HepG2 (cell line): ENCODE data around the gene MORN1. TPM values are rescaled to one million over a fixed set of nuclear protein-coding genes. Genes with fewer than 3 reads are reported as not detected.

Experiments used
- ATF1 ChIP-seq: IDR thresholded peaks from 2 replicates; pipeline ENCODE4 v1.6.1; 2016; ENCODE audit warnings: mild to moderate bottlenecking, control low read depth
- ATRX ChIP-seq: sonication (generic); formaldehyde crosslinking; IDR thresholded peaks from 2 replicates; pipeline ENCODE4 v1.4.0; 2020; ENCODE audit warnings: missing genetic modification reagents, borderline replicate concordance
- BRD4 ChIP-seq: sonication (generic); formaldehyde crosslinking; IDR thresholded peaks from 2 replicates; pipeline ENCODE4 v1.4.0; 2020; ENCODE audit warnings: missing genetic modification reagents
- EEA1 ChIP-seq: sonication (generic); formaldehyde crosslinking; IDR thresholded peaks from 2 replicates; pipeline ENCODE4 v1.5.1; 2020; ENCODE audit warnings: mild to moderate bottlenecking, missing genetic modification reagents, borderline replicate concordance
- IKZF4 ChIP-seq: sonication (generic); formaldehyde crosslinking; IDR thresholded peaks from 2 replicates; pipeline ENCODE4 v1.5.1; 2020; ENCODE audit warnings: borderline replicate concordance, mild to moderate bottlenecking, low read depth, missing genetic modification reagents; ENCODE audit errors: not compliant biosample characterization
- KDM1A ChIP-seq: IDR thresholded peaks from 2 replicates; pipeline ENCODE4 v1.6.1; 2016; ENCODE audit warnings: missing compliant biosample characterization
- KLF16 ChIP-seq, 2 experiments: sonication (generic) in 1 of 2; formaldehyde crosslinking in 1 of 2; IDR thresholded peaks; 2 replicates each; pipeline versions ENCODE4 v1.6.1 to v1.8.0; 2016 to 2023; ENCODE audit warnings: missing genetic modification reagents in 2 of 2, missing compliant biosample characterization in 1 of 2
- KLF6 ChIP-seq: IDR thresholded peaks from 2 replicates; pipeline ENCODE4 v1.8.0; 2016; ENCODE audit warnings: missing biosample characterization, missing genetic modification reagents
- MED1 ChIP-seq: sonication (generic); formaldehyde crosslinking; IDR thresholded peaks from 2 replicates; pipeline ENCODE4 v1.4.0; 2020; ENCODE audit warnings: missing genetic modification reagents
- MLLT10 ChIP-seq: sonication (generic); formaldehyde crosslinking; IDR thresholded peaks from 2 replicates; pipeline ENCODE4 v1.4.0; 2020; ENCODE audit warnings: missing genetic modification reagents
- MYC ChIP-seq: sonication (generic); formaldehyde crosslinking; IDR thresholded peaks from 2 replicates; pipeline ENCODE4 v1.9.0; 2021; ENCODE audit warnings: missing genetic modification reagents, borderline replicate concordance
- NFKBIZ ChIP-seq: IDR thresholded peaks from 2 replicates; pipeline ENCODE4 v1.6.1; 2018; ENCODE audit warnings: missing genetic modification reagents, missing compliant biosample characterization
- NR2F1 ChIP-seq, 2 experiments: fragments of 450-650 bp in 1 of 2; formaldehyde crosslinking in 1 of 2; IDR thresholded peaks; 2 replicates each; pipeline versions ENCODE4 v1.5.0 to v1.6.1; 2016 to 2020; ENCODE audit warnings: mild to moderate bottlenecking in 1 of 2, missing compliant biosample characterization in 1 of 2, missing genetic modification reagents in 1 of 2, moderate library complexity in 1 of 2
- PCBP1 ChIP-seq: fragments of 200-400 bp; formaldehyde crosslinking; IDR thresholded peaks from 2 replicates; pipeline ENCODE4 v1.6.1; 2017; ENCODE audit warnings: mild to moderate bottlenecking, low read depth, low read length, borderline replicate concordance
- RBAK ChIP-seq: sonication (generic); formaldehyde crosslinking; IDR thresholded peaks from 2 replicates; pipeline ENCODE4 v1.5.1; 2020; ENCODE audit warnings: mild to moderate bottlenecking, missing genetic modification reagents
- SAFB2 ChIP-seq: sonication (generic); formaldehyde crosslinking; IDR thresholded peaks from 2 replicates; pipeline ENCODE4 v1.5.1; 2020; ENCODE audit warnings: missing genetic modification reagents, low read depth, mild to moderate bottlenecking, borderline replicate concordance
- SRSF1 ChIP-seq: fragments of 200-400 bp; formaldehyde crosslinking; optimal IDR thresholded peaks from 2 replicates; pipeline ENCODE3; 2017; ENCODE audit warnings: mild to moderate bottlenecking, low read depth, low read length, moderate library complexity
- ZC3H13 ChIP-seq: sonication (generic); formaldehyde crosslinking; IDR thresholded peaks from 2 replicates; pipeline ENCODE4 v1.8.1; 2023; ENCODE audit warnings: mild to moderate bottlenecking, missing genetic modification reagents, moderate library complexity
- ZIK1 ChIP-seq: sonication (generic); formaldehyde crosslinking; IDR thresholded peaks from 2 replicates; pipeline ENCODE4 v1.5.0; 2020; ENCODE audit warnings: mild to moderate bottlenecking, low read depth, missing genetic modification reagents, borderline replicate concordance
- ZNF33B ChIP-seq: sonication (generic); formaldehyde crosslinking; IDR thresholded peaks from 2 replicates; pipeline ENCODE4 v1.5.1; 2020; ENCODE audit warnings: mild to moderate bottlenecking, missing genetic modification reagents
- ZNF431 ChIP-seq: sonication (generic); formaldehyde crosslinking; IDR thresholded peaks from 2 replicates; pipeline ENCODE4 v1.9.0; 2022; ENCODE audit warnings: missing genetic modification reagents, low read depth, mild to moderate bottlenecking, borderline replicate concordance
- polyA plus RNA-seq, 8 experiments: library from polyadenylated mRNA; depleted of rRNA in 3 of 8; stranded (reverse) in 7 of 8; unstranded in 1 of 8; fragments of >200 nt; fragmentation: Illumina TruSeq in 4 of 8; extraction: Trizol in 4 of 8; gene quantifications; 2 replicates each; pipeline versions ENCODE4 v1.2.1 to v1.2.3, GENCODE V29; 2011 to 2016; ENCODE audit warnings: low read depth in 4 of 8, missing spikeins in 1 of 8, mixed read lengths in 1 of 8; ENCODE audit not compliant: insufficient read depth in 1 of 8
- total RNA-seq, 5 experiments: library from RNA; depleted of rRNA; stranded (reverse); fragments of >200 nt; fragmentation: Illumina TruSeq; extraction: Trizol; gene quantifications; 2 replicates each; pipeline ENCODE4 v1.2.3, GENCODE V29; 2016; ENCODE audit warnings: low read depth in 1 of 5
- TF ChIP-seq, protein P1 (sequence below): IDR thresholded peaks from 2 replicates; pipeline ENCODE4 v1.4.0; 2020; ENCODE audit warnings: mild to moderate bottlenecking, missing genetic modification reagents

Gene MORN1
- total and polyA plus RNA-seq, 2 of the 13 experiments (the other 11 are each of a cell fraction or from before 2014, with no cell fraction given) = 3.1 to 6.5 TPM

DNA sequence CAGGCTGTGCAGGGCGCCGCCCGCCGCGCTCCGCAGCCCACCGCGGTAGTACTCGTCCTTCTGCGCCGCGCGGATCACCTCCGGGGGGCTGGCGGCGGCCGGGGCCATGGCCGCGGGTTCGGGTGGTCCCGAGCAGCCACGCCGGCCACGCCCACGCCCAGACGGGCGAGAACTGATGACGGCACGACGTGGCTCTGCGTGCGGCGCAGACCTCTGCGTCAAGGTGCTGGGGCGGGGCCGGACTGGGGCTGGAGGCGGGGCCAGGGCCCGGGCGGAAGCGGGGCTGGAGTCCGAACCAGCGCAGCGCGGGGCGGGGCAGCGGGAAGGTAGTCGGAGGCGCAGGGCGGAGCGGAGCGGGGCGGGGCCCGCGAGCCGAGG, 21.0 kb upstream of the MORN1 start, which contains the start of gene PEX10 (continued):
- TF ChIP-seq MED1 (CRISPR knock-in tag) (peak; percentile 38; the same call in 1 of the 2 replicates), ZNF33B (CRISPR knock-in tag) (no peak), ZC3H13 (CRISPR knock-in tag) (peak; percentile 77), ZNF431 (CRISPR knock-in tag) (no peak), KLF6 (no peak), BRD4 (CRISPR knock-in tag) (no peak), MLLT10 (no peak), ATRX (no peak), RBAK (CRISPR knock-in tag) (no peak), ATF1 (CRISPR knock-in tag) (peak; percentile 83), PCBP1 (0 out of 2 replicates have a peak, but pooled peaks have one; percentile 2), SRSF1 (no peak), NFKBIZ (CRISPR knock-in tag) (no peak), KDM1A (CRISPR knock-in tag) (no peak), MYC (CRISPR knock-in tag) (peak; percentile 40; the same call in 1 of the 2 replicates), ZIK1 (CRISPR knock-in tag) (peak; percentile 52; the same call in 1 of the 2 replicates), IKZF4 (CRISPR knock-in tag) (peak; percentile 2), KLF16 (CRISPR knock-in tag; IDR thresholded peaks at IDR 0.05) (0 out of 4 replicates have a peak, but pooled peaks of 1 of the 2 experiments have one; percentile 53), SAFB2 (CRISPR knock-in tag) (peak; percentile 89), EEA1 (CRISPR knock-in tag) (no peak), NR2F1 (CRISPR knock-in tag; IDR thresholded peaks at IDR 0.05) (no peak)
- TF ChIP-seq, protein P1, sequence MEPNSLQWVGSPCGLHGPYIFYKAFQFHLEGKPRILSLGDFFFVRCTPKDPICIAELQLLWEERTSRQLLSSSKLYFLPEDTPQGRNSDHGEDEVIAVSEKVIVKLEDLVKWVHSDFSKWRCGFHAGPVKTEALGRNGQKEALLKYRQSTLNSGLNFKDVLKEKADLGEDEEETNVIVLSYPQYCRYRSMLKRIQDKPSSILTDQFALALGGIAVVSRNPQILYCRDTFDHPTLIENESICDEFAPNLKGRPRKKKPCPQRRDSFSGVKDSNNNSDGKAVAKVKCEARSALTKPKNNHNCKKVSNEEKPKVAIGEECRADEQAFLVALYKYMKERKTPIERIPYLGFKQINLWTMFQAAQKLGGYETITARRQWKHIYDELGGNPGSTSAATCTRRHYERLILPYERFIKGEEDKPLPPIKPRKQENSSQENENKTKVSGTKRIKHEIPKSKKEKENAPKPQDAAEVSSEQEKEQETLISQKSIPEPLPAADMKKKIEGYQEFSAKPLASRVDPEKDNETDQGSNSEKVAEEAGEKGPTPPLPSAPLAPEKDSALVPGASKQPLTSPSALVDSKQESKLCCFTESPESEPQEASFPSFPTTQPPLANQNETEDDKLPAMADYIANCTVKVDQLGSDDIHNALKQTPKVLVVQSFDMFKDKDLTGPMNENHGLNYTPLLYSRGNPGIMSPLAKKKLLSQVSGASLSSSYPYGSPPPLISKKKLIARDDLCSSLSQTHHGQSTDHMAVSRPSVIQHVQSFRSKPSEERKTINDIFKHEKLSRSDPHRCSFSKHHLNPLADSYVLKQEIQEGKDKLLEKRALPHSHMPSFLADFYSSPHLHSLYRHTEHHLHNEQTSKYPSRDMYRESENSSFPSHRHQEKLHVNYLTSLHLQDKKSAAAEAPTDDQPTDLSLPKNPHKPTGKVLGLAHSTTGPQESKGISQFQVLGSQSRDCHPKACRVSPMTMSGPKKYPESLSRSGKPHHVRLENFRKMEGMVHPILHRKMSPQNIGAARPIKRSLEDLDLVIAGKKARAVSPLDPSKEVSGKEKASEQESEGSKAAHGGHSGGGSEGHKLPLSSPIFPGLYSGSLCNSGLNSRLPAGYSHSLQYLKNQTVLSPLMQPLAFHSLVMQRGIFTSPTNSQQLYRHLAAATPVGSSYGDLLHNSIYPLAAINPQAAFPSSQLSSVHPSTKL (CRISPR knock-in tag) = no peak
